ENCODE measurements around the gene ING5.
"Not testable (repeated sequence)": the region's sequence is repeated elsewhere in the genome, so short reads cannot be mapped to it uniquely, and the experiment has no call there.

Gene ING5
- long read RNA-seq, donor 1, full-length matches to known transcripts = 13 of 13 reads
- long read RNA-seq, donor 1, partial matches to known transcripts = 0 of 13 reads
- long read RNA-seq, donor 1, other reads (novel, unspliced or antisense) = 0 of 13 reads
- long read RNA-seq, donor 2, full-length matches to known transcripts = 4 of 4 reads
- long read RNA-seq, donor 2, partial matches to known transcripts = 0 of 4 reads
- long read RNA-seq, donor 2, other reads (novel, unspliced or antisense) = 0 of 4 reads
- long read RNA-seq, donor 3, full-length matches to known transcripts = 1 of 1 reads
- long read RNA-seq, donor 3, partial matches to known transcripts = 0 of 1 reads
- long read RNA-seq, donor 3, other reads (novel, unspliced or antisense) = 0 of 1 reads
- long read RNA-seq, donor 4, full-length matches to known transcripts = 8 of 16 reads
- long read RNA-seq, donor 4, partial matches to known transcripts = 8 of 16 reads
- long read RNA-seq, donor 4, other reads (novel, unspliced or antisense) = 0 of 16 reads
- long read RNA-seq, donor 5, full-length matches to known transcripts = 7 of 7 reads
- long read RNA-seq, donor 5, partial matches to known transcripts = 0 of 7 reads
- long read RNA-seq, donor 5, other reads (novel, unspliced or antisense) = 0 of 7 reads
- long read RNA-seq, donor 6, full-length matches to known transcripts = 10 of 15 reads
- long read RNA-seq, donor 6, partial matches to known transcripts = 5 of 15 reads
- long read RNA-seq, donor 6, other reads (novel, unspliced or antisense) = 0 of 15 reads
- long read RNA-seq, donor 7, full-length matches to known transcripts = 11 of 11 reads
- long read RNA-seq, donor 7, partial matches to known transcripts = 0 of 11 reads
- long read RNA-seq, donor 7, other reads (novel, unspliced or antisense) = 0 of 11 reads
- long read RNA-seq, donor 8, full-length matches to known transcripts = 4 of 4 reads
- long read RNA-seq, donor 8, partial matches to known transcripts = 0 of 4 reads
- long read RNA-seq, donor 8, other reads (novel, unspliced or antisense) = 0 of 4 reads

- peak; percentile 98 for DNase-seq
These were observed at the start of gene ING5 for GRCh38 chr2:241701399-241702154. Gene ING5 (plus strand): TSS chr2:241702039. CDS start chr2:241702066, 27 bp downstream.

- DNase-seq = no peak
These were observed 49.7 kb upstream of the ING5 start for GRCh38 chr2:241652142-241652541.

GRCh38 chr2:241652722-241653121, 49.1 kb upstream of the ING5 start:
- no peak for DNase-seq

- DNase-seq = no peak
These were observed 48.6 kb upstream of the ING5 start for GRCh38 chr2:241653210-241653750.

GRCh38 chr2:241654551-241654950, 47.3 kb upstream of the ING5 start:
- no peak for DNase-seq

GRCh38 chr2:241655516-241656189, 46.2 kb upstream of the ING5 start:
- DNase-seq = no peak

- DNase-seq = no peak
These were observed 45.6 kb upstream of the ING5 start for GRCh38 chr2:241656190-241656741.

GRCh38 chr2:241657786-241658254, 44.0 kb upstream of the ING5 start:
- no peak for DNase-seq

GRCh38 chr2:241658296-241658695, 43.5 kb upstream of the ING5 start:
- DNase-seq = no peak

- peak; percentile 50 for DNase-seq
These were observed 42.6 kb upstream of the ING5 start for GRCh38 chr2:241659150-241659739.

GRCh38 chr2:241660593-241661213, 41.1 kb upstream of the ING5 start:
- DNase-seq = no peak

GRCh38 chr2:241662731-241663130, 39.1 kb upstream of the ING5 start:
- DNase-seq = not testable (repeated sequence)

- no peak for DNase-seq
These were observed 36.0 kb upstream of the ING5 start for GRCh38 chr2:241665731-241666440.

- DNase-seq = peak; percentile 40
These were observed 35.0 kb upstream of the ING5 start for GRCh38 chr2:241666627-241667400.

GRCh38 chr2:241668354-241668753, 33.5 kb upstream of the ING5 start:
- no peak for DNase-seq

- no peak for DNase-seq
These were observed 33.0 kb upstream of the ING5 start for GRCh38 chr2:241668839-241669238.

- DNase-seq = no peak
These were observed 31.3 kb upstream of the ING5 start for GRCh38 chr2:241670333-241671110.
